ENCODE data around the gene NOS1.

The NOS1 gene

DNA sequence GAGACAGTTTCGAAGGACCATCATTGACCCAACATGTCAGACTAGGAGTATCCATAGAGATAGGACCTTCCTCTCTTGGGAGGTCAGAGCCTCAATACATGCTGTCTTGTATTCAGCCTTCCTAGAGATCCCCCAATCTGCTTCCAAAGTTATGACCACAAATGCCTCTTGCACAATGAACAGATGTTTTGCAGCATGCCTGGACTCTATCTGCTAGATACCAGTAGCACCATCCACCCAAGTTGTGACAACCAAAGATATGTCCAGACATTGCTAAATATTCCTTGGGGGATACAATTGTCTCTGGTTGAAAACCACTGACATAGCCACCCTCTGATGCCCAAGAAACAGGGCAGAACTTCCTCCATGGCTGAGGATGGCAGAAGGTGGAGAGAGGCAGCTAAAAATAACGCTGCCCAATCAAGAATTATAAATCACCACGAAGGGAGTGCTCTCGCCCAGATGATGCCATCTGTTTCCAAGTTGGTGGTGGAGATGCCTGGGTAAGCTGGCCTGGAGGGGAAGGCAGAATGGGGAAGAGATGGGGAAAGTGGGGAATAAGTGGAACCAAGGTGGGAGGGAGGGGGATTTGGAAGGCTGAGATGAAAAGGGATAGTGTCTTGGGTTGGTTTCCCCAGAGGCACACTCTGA lies 42.9 kb upstream of the NOS1 start:
- no peak overlapping the region for H3K4ac ChIP-seq (ENCODE audit: low read depth, low read length)
- no peak overlapping the region for H3K14ac ChIP-seq (ENCODE audit: low read length)
- no CpG with 5 or more reads among the region's 4 CpGs for WGBS (ENCODE audit: extremely low coverage, insufficient coverage, insufficient read length)
- no peak overlapping the region for H3K18ac ChIP-seq (ENCODE audit: low read length)
- no peak overlapping the region for H3K4me2 ChIP-seq (ENCODE audit: low read length)
- DNase-seq, result peak; percentile 79 to 93
- peaks cover 0 to 2% of the 10 kb centered on the region in 2 experiments for H3K4me1 ChIP-seq (ENCODE audit: control insufficient read depth in 1 of 2, insufficient read depth in 2 of 2, low read length in 2 of 2)
- H2BK120ac ChIP-seq (ENCODE audit: insufficient read depth, low read length, poor library complexity), result no peak overlapping the region
- no peak overlapping the region for H4K8ac ChIP-seq (ENCODE audit: low read depth, low read length)
- no peak overlapping the region for H2BK12ac ChIP-seq (ENCODE audit: low read length)
- H3K36me3 ChIP-seq (ENCODE audit: control insufficient read depth in 1 of 2, insufficient read depth in 2 of 2, low read length in 2 of 2), result no peaks in the 10 kb centered on the region
- H3K27me3 ChIP-seq (ENCODE audit: insufficient read depth, low read length), result no peaks in the 10 kb centered on the region
- no peak overlapping the region for H3K23ac ChIP-seq (ENCODE audit: low read length)
- H3K9me3 ChIP-seq (ENCODE audit: insufficient read depth, low read depth, low read length), result peaks cover 1% of the 10 kb centered on the region
- H2AK5ac ChIP-seq (ENCODE audit: low read length), result no peak overlapping the region
- H4K12ac ChIP-seq (ENCODE audit: low read depth, low read length), result no peak overlapping the region
- H3K4me3 ChIP-seq (ENCODE audit: low read depth, low read length), result no peak overlapping the region
- H3K79me1 ChIP-seq (ENCODE audit: low read length), result no peaks in the 10 kb centered on the region
- H4K91ac ChIP-seq (ENCODE audit: low read depth, low read length), result no peak overlapping the region
- no peak overlapping the region for H2AFZ ChIP-seq (ENCODE audit: insufficient read depth, low read length, poor library complexity)
- H2BK5ac ChIP-seq (ENCODE audit: low read depth, low read length, poor library complexity), result no peak overlapping the region
- no peaks in the 10 kb centered on the region for H3K79me2 ChIP-seq (ENCODE audit: control insufficient read depth, insufficient read depth, low read length, poor library complexity)
- H3K9ac ChIP-seq (ENCODE audit: low read length), result no peak overlapping the region
- no peak overlapping the region for H3K27ac ChIP-seq (ENCODE audit: low read depth, low read length)

DNA sequence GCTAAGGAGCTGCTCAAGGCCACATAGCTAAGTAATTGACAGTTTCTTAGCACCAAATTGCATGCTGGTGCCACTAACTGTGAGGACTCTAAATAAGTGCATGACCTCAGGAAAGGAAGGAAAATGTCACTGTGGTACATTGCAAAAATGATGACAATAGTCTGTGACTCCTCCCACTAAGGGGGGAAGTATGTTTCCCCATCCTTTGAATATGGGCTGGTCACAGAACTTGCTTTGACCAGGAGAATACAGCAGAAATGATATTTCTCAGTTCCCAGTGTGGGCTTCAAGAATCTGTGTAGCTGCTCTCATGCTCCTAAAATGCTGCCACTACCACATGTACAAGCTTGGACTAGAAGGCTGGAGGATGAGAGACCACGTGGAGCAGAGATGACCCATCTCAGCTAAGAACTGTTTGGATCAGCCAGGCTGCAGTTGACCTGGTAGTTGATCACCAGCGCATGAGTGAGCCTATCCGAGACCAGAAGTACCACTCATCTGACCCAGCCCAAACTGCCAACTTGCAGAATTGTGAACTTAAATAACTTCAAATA lies 42.2 kb upstream of the NOS1 start:
- H2BK5ac ChIP-seq (ENCODE audit: low read depth, low read length, poor library complexity), result no peak overlapping the region
- H2BK120ac ChIP-seq (ENCODE audit: insufficient read depth, low read length, poor library complexity), result no peak overlapping the region
- H3K4ac ChIP-seq (ENCODE audit: low read depth, low read length), result no peak overlapping the region
- H3K27me3 ChIP-seq (ENCODE audit: insufficient read depth, low read length), result no peaks in the 10 kb centered on the region
- H3K4me1 ChIP-seq (ENCODE audit: control insufficient read depth in 1 of 2, insufficient read depth in 2 of 2, low read length in 2 of 2), result peaks cover 0 to 2% of the 10 kb centered on the region in 2 experiments
- peak; percentile 74 to 95 for DNase-seq
- H3K79me2 ChIP-seq (ENCODE audit: control insufficient read depth, insufficient read depth, low read length, poor library complexity), result no peaks in the 10 kb centered on the region
- no peak overlapping the region for H4K8ac ChIP-seq (ENCODE audit: low read depth, low read length)
- no peak overlapping the region for H3K4me3 ChIP-seq (ENCODE audit: low read depth, low read length)
- H3K9ac ChIP-seq (ENCODE audit: low read length), result no peak overlapping the region
- no peak overlapping the region for H3K4me2 ChIP-seq (ENCODE audit: low read length)
- H3K23ac ChIP-seq (ENCODE audit: low read length), result no peak overlapping the region
- no peak overlapping the region for H3K18ac ChIP-seq (ENCODE audit: low read length)
- H3K9me3 ChIP-seq (ENCODE audit: insufficient read depth, low read depth, low read length), result peaks cover 1% of the 10 kb centered on the region
- H2AK5ac ChIP-seq (ENCODE audit: low read length), result no peak overlapping the region
- H3K27ac ChIP-seq (ENCODE audit: low read depth, low read length), result no peak overlapping the region
- H2AFZ ChIP-seq (ENCODE audit: insufficient read depth, low read length, poor library complexity), result no peak overlapping the region
- H3K79me1 ChIP-seq (ENCODE audit: low read length), result no peaks in the 10 kb centered on the region
- no peak overlapping the region for H2BK12ac ChIP-seq (ENCODE audit: low read length)
- H3K36me3 ChIP-seq (ENCODE audit: control insufficient read depth in 1 of 2, insufficient read depth in 2 of 2, low read length in 2 of 2), result no peaks in the 10 kb centered on the region
- no peak overlapping the region for H3K14ac ChIP-seq (ENCODE audit: low read length)
- no peak overlapping the region for H4K12ac ChIP-seq (ENCODE audit: low read depth, low read length)
- H4K91ac ChIP-seq (ENCODE audit: low read depth, low read length), result no peak overlapping the region
- no CpG with 5 or more reads among the region's 3 CpGs for WGBS (ENCODE audit: extremely low coverage, insufficient coverage, insufficient read length)

GRCh38 chr12:117402363-117402762 lies 40.9 kb upstream of the NOS1 start:
- H2BK5ac ChIP-seq (ENCODE audit: low read depth, low read length, poor library complexity), result no peak overlapping the region
- no peak overlapping the region for H3K27ac ChIP-seq (ENCODE audit: low read depth, low read length)
- no peak overlapping the region for H4K8ac ChIP-seq (ENCODE audit: low read depth, low read length)
- no peak overlapping the region for H2BK120ac ChIP-seq (ENCODE audit: insufficient read depth, low read length, poor library complexity)
- H3K36me3 ChIP-seq (ENCODE audit: control insufficient read depth in 1 of 2, insufficient read depth in 2 of 2, low read length in 2 of 2), result no peaks in the 10 kb centered on the region
- no peak overlapping the region for H3K9ac ChIP-seq (ENCODE audit: low read length)
- no peak overlapping the region for H3K4me2 ChIP-seq (ENCODE audit: low read length)
- H4K12ac ChIP-seq (ENCODE audit: low read depth, low read length), result no peak overlapping the region
- no peak overlapping the region for H4K91ac ChIP-seq (ENCODE audit: low read depth, low read length)
- H2AK5ac ChIP-seq (ENCODE audit: low read length), result no peak overlapping the region
- peaks cover 1% of the 10 kb centered on the region for H3K9me3 ChIP-seq (ENCODE audit: insufficient read depth, low read depth, low read length)
- H3K4me1 ChIP-seq (ENCODE audit: control insufficient read depth in 1 of 2, insufficient read depth in 2 of 2, low read length in 2 of 2), result no peaks in the 10 kb centered on the region
- H3K79me1 ChIP-seq (ENCODE audit: low read length), result no peaks in the 10 kb centered on the region
- DNase-seq, result peak in 1 of 2 donors; percentile 15
- no CpG with 5 or more reads among the region's 4 CpGs for WGBS (ENCODE audit: extremely low coverage, insufficient coverage, insufficient read length)
- H2AFZ ChIP-seq (ENCODE audit: insufficient read depth, low read length, poor library complexity), result no peak overlapping the region
- no peak overlapping the region for H3K4ac ChIP-seq (ENCODE audit: low read depth, low read length)
- no peak overlapping the region for H3K18ac ChIP-seq (ENCODE audit: low read length)
- H2BK12ac ChIP-seq (ENCODE audit: low read length), result no peak overlapping the region
- no peak overlapping the region for H3K23ac ChIP-seq (ENCODE audit: low read length)
- no peak overlapping the region for H3K4me3 ChIP-seq (ENCODE audit: low read depth, low read length)
- no peaks in the 10 kb centered on the region for H3K27me3 ChIP-seq (ENCODE audit: insufficient read depth, low read length)
- H3K79me2 ChIP-seq (ENCODE audit: control insufficient read depth, insufficient read depth, low read length, poor library complexity), result no peaks in the 10 kb centered on the region
- no peak overlapping the region for H3K14ac ChIP-seq (ENCODE audit: low read length)

GRCh38 chr12:117400912-117401311 lies 39.5 kb upstream of the NOS1 start:
- no peak overlapping the region for H2BK12ac ChIP-seq (ENCODE audit: low read length)
- no peak overlapping the region for H3K18ac ChIP-seq (ENCODE audit: low read length)
- no peak overlapping the region for H2BK5ac ChIP-seq (ENCODE audit: low read depth, low read length, poor library complexity)
- no peak overlapping the region for H3K4me3 ChIP-seq (ENCODE audit: low read depth, low read length)
- H2AFZ ChIP-seq (ENCODE audit: insufficient read depth, low read length, poor library complexity), result no peak overlapping the region
- no peaks in the 10 kb centered on the region for H3K79me1 ChIP-seq (ENCODE audit: low read length)
- H3K36me3 ChIP-seq (ENCODE audit: control insufficient read depth in 1 of 2, insufficient read depth in 2 of 2, low read length in 2 of 2), result no peaks in the 10 kb centered on the region
- H4K91ac ChIP-seq (ENCODE audit: low read depth, low read length), result no peak overlapping the region
- no peak for DNase-seq
- H4K12ac ChIP-seq (ENCODE audit: low read depth, low read length), result no peak overlapping the region
- no peak overlapping the region for H3K9ac ChIP-seq (ENCODE audit: low read length)
- H3K79me2 ChIP-seq (ENCODE audit: control insufficient read depth, insufficient read depth, low read length, poor library complexity), result no peaks in the 10 kb centered on the region
- no peak overlapping the region for H3K27ac ChIP-seq (ENCODE audit: low read depth, low read length)
- H4K8ac ChIP-seq (ENCODE audit: low read depth, low read length), result no peak overlapping the region
- H3K4ac ChIP-seq (ENCODE audit: low read depth, low read length), result no peak overlapping the region
- no peak overlapping the region for H2AK5ac ChIP-seq (ENCODE audit: low read length)
- no peak overlapping the region for H3K4me2 ChIP-seq (ENCODE audit: low read length)
- H2BK120ac ChIP-seq (ENCODE audit: insufficient read depth, low read length, poor library complexity), result no peak overlapping the region
- H3K23ac ChIP-seq (ENCODE audit: low read length), result no peak overlapping the region
- whole genome bisulfite sequencing (ENCODE audit: extremely low coverage, insufficient coverage, insufficient read length), result no CpG with 5 or more reads among the region's 2 CpGs
- no peaks in the 10 kb centered on the region for H3K27me3 ChIP-seq (ENCODE audit: insufficient read depth, low read length)
- H3K9me3 ChIP-seq (ENCODE audit: insufficient read depth, low read depth, low read length), result peaks cover 4% of the 10 kb centered on the region
- H3K14ac ChIP-seq (ENCODE audit: low read length), result no peak overlapping the region
- no peaks in the 10 kb centered on the region for H3K4me1 ChIP-seq (ENCODE audit: control insufficient read depth in 1 of 2, insufficient read depth in 2 of 2, low read length in 2 of 2)

Measured in trophoblast cell (in vitro differentiated cells and primary cell).